Measurements from ENCODE around the gene PLGRKT.
"Not testable (repeated sequence)": the region's sequence is repeated elsewhere in the genome, so short reads cannot be mapped to it uniquely, and the experiment has no call there.

PLGRKT gene

GRCh38 chr9:5450359-5451091 lies 12.8 kb upstream of the PLGRKT start, which contains the start of gene CD274:
TSS of gene CD274 (plus strand) at chr9:5450542. CDS start at chr9:5456114, 5,572 bp downstream.
- DNase-seq = peak; percentile 71

- no peak for DNase-seq
Measured at GRCh38 chr9:5449521-5450358, 12.0 kb upstream of the PLGRKT start.

GRCh38 chr9:5448461-5449435 lies 11.0 kb upstream of the PLGRKT start:
- no peak for DNase-seq

- DNase-seq = no peak
Measured at GRCh38 chr9:5448016-5448415, 10.3 kb upstream of the PLGRKT start.

GRCh38 chr9:5447337-5447736 lies 9.6 kb upstream of the PLGRKT start:
- no peak for DNase-seq

GRCh38 chr9:5446451-5447236 lies 8.9 kb upstream of the PLGRKT start:
- DNase-seq = no peak

GRCh38 chr9:5445886-5446285 lies 8.2 kb upstream of the PLGRKT start:
- no peak for DNase-seq

GRCh38 chr9:5445096-5445495 lies 7.4 kb upstream of the PLGRKT start:
- DNase-seq = not testable (repeated sequence)

GRCh38 chr9:5443850-5444249 lies 6.1 kb upstream of the PLGRKT start:
- DNase-seq = no peak

GRCh38 chr9:5442400-5443011 lies 4.8 kb upstream of the PLGRKT start:
- peak; percentile 32 for DNase-seq

GRCh38 chr9:5441043-5441442 lies 3.3 kb upstream of the PLGRKT start:
- DNase-seq = no peak

GRCh38 chr9:5440426-5440825 lies 2.7 kb upstream of the PLGRKT start:
- no peak for DNase-seq

GRCh38 chr9:5438301-5439162 lies 807 bp upstream of the PLGRKT start:
- DNase-seq = no peak

- DNase-seq = no peak
Measured at GRCh38 chr9:5436441-5436840, 1.3 kb downstream of the PLGRKT start.

GRCh38 chr9:5435912-5436311 lies 1.8 kb downstream of the PLGRKT start:
- no peak for DNase-seq

GRCh38 chr9:5433841-5434810 lies 3.6 kb downstream of the PLGRKT start:
- DNase-seq = not testable (repeated sequence)

- DNase-seq = not testable (repeated sequence)
Measured at GRCh38 chr9:5433328-5433727, 4.4 kb downstream of the PLGRKT start.

GRCh38 chr9:5432890-5433289 lies 4.8 kb downstream of the PLGRKT start:
- not testable (repeated sequence) for DNase-seq

GRCh38 chr9:5430912-5431311 lies 6.8 kb downstream of the PLGRKT start:
- DNase-seq = no peak

Measured in NCI-H1092 (cell line).